Spinal cord (tissue), 10 donors: Measurements from ENCODE around the gene RAX. TPM values are rescaled to one million over a fixed set of nuclear protein-coding genes. Genes with fewer than 3 reads are reported as not detected.
A peak's percentile ranks its signal among the peaks of the same experiment; 100 is the strongest.

Experiments
- DNase-seq, 6 donors: peaks; one replicate each; pipeline versions ENCODE4 v3.0.0 to v3.0.0-alpha.2; 2013 to 2015; ENCODE audit warnings: low spot score in 6 of 6, low read depth in 4 of 6
- H3K27ac ChIP-seq: one replicate; pipeline ENCODE4 v1.5.1; 2013; ENCODE audit warnings: low read depth, low read length, control low read depth
- H3K27me3 ChIP-seq: one replicate; pipeline ENCODE4 v1.6.1; 2013; ENCODE audit warnings: low read length; ENCODE audit not compliant: control insufficient read depth, insufficient read depth
- H3K36me3 ChIP-seq: one replicate; pipeline ENCODE4 v1.6.1; 2013; ENCODE audit warnings: low read length; ENCODE audit not compliant: control insufficient read depth, insufficient read depth
- H3K4me1 ChIP-seq: one replicate; pipeline ENCODE4 v1.6.1; 2013; ENCODE audit warnings: low read length; ENCODE audit not compliant: control insufficient read depth, insufficient read depth
- H3K4me3 ChIP-seq: one replicate; pipeline ENCODE4 v1.5.1; 2013; ENCODE audit warnings: low read depth, low read length, control low read depth
- H3K9me3 ChIP-seq: one replicate; pipeline ENCODE4 v1.6.1; 2013; ENCODE audit warnings: low read length; ENCODE audit not compliant: control insufficient read depth, insufficient read depth
- WGBS: methylation state at CpG from one replicate; pipeline ENCODE4 v1.1.5; 2013; ENCODE audit warnings: missing lambda C conversion rate; ENCODE audit not compliant: insufficient coverage; 5-methylcytosine and 5-hydroxymethylcytosine counted together
- long read RNA-seq, 4 donors: transcript quantifications; one replicate each; lab custom pipeline, GENCODE V29; 2026
- polyA plus RNA-seq, 2 donors: library from polyadenylated mRNA; unstranded; fragments of 120-200 nt; gene quantifications; one replicate each; pipeline ENCODE4 v1.2.1, GENCODE V29; 2013; ENCODE audit not compliant: insufficient read length in 2 of 2
- total RNA-seq, 2 donors: library from RNA; depleted of rRNA in 1 of 2; stranded (reverse); fragments of 120-200 nt in 1 of 2; fragments of >200 nt in 1 of 2; gene quantifications; one replicate each; pipeline versions ENCODE4 v1.2.3 to v1.2.4, GENCODE V29; 2013 to 2014
- donor health status: healthy.

RAX gene
- total RNA-seq = under 1 TPM in 1 of 2 donors, not detected in 1; 0.22 TPM
- not detected for polyA plus RNA-seq
- long read RNA-seq, donor 1 = 0 reads
- long read RNA-seq, donor 2 = 0 reads
- long read RNA-seq, donor 3 = 0 reads
- long read RNA-seq, donor 4 = 0 reads

GRCh38 chr18:59272891-59273758 lies at the start of gene RAX:
Gene RAX (minus strand): TSS chr18:59273454. CDS start chr18:59273206, 248 bp downstream.
- peaks cover 38% of the 10 kb centered on the region for H3K4me1 ChIP-seq
- no peak within 1 kb of the TSS for H3K4me3 ChIP-seq
- H3K36me3 ChIP-seq = no peaks in the 10 kb centered on the region
- peaks cover 94% of the 10 kb centered on the region for H3K27me3 ChIP-seq
- no peaks in the 10 kb centered on the region for H3K9me3 ChIP-seq
- no peak within 1 kb of the TSS for H3K27ac ChIP-seq
- peak in 1 of 6 donors; percentile 32 for DNase-seq
- WGBS = under 1% methylated on average over 88 of the region's 88 CpGs

GRCh38 chr18:59318460-59319050 lies 45.3 kb upstream of the RAX start, which contains the start of gene CPLX4:
Gene CPLX4 (minus strand): TSS chr18:59318649. CDS start chr18:59318462, 187 bp downstream.
- Histone ChIP-seq H3K27ac (no peak within 1 kb of the TSS), H3K4me1 (no peaks in the 10 kb centered on the region), H3K4me3 (no peak within 1 kb of the TSS), H3K36me3 (no peaks in the 10 kb centered on the region), H3K27me3 (no peaks in the 10 kb centered on the region), H3K9me3 (no peaks in the 10 kb centered on the region)
- no CpG with 5 or more reads among the region's 4 CpGs for WGBS
- peak in 1 of 6 donors; percentile 84 for DNase-seq

GRCh38 chr18:59311631-59312030 lies 38.4 kb upstream of the RAX start:
- Histone ChIP-seq H3K27ac (no peak overlapping the region), H3K36me3 (no peaks in the 10 kb centered on the region), H3K4me3 (no peak overlapping the region), H3K4me1 (peaks cover 10% of the 10 kb centered on the region), H3K27me3 (peaks cover 25% of the 10 kb centered on the region), H3K9me3 (no peaks in the 10 kb centered on the region)
- no peak for DNase-seq
- WGBS = 90% methylated on average over 1 of the region's 7 CpGs

- no peak for DNase-seq
- WGBS = 24% methylated on average over 2 of the region's 5 CpGs
- H3K9me3 ChIP-seq = no peaks in the 10 kb centered on the region
These were observed 35.6 kb upstream of the RAX start for GRCh38 chr18:59308938-59309260.

GRCh38 chr18:59308248-59308937 lies 35.1 kb upstream of the RAX start:
- Histone ChIP-seq H3K4me3 (no peak overlapping the region), H3K36me3 (no peaks in the 10 kb centered on the region), H3K27me3 (peaks cover 31% of the 10 kb centered on the region), H3K27ac (no peak overlapping the region), H3K9me3 (no peaks in the 10 kb centered on the region), H3K4me1 (peaks cover 10% of the 10 kb centered on the region)
- peak in 4 of 6 donors; percentile 33 to 83 (median 67) for DNase-seq
- WGBS = 4% methylated on average over 39 of the region's 46 CpGs

More at GRCh38 chr18:59308938-59309260, 35.6 kb upstream of the RAX start:
- H3K4me3 ChIP-seq = no peak overlapping the region
- H3K27ac ChIP-seq = no peak overlapping the region
- H3K36me3 ChIP-seq = no peaks in the 10 kb centered on the region
- peaks cover 28% of the 10 kb centered on the region for H3K27me3 ChIP-seq
- peaks cover 10% of the 10 kb centered on the region for H3K4me1 ChIP-seq

DNA sequence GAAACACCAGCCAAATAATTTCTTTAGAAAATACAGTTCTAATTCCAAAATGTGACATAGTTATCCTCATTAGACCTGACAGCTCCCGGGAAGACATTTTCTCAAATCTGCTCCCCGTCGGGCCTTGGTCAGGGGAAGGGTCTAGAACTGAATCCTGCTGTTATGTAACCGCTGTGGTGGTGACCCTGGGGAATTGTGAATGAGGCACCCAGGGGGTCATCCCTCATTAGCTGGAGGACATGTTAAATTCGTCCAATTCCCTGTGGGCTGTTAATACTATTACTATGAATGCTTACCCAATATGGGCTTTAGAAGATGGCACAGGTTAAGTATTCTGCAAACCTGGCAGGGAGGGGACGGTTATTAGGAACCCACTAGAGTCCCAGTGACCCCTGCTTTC lies 33.4 kb upstream of the RAX start:
- H3K4me1 ChIP-seq = peaks cover 10% of the 10 kb centered on the region
- H3K4me3 ChIP-seq = no peak overlapping the region
- peaks cover 31% of the 10 kb centered on the region for H3K27me3 ChIP-seq

GRCh38 chr18:59305295-59305694 lies 32.0 kb upstream of the RAX start:
- H3K36me3 ChIP-seq = no peaks in the 10 kb centered on the region
- no peak overlapping the region for H3K27ac ChIP-seq
- H3K9me3 ChIP-seq = no peaks in the 10 kb centered on the region
- H3K4me3 ChIP-seq = no peak overlapping the region
- no peak for DNase-seq
- 78% methylated on average over 3 of the region's 4 CpGs for WGBS
- peaks cover 24% of the 10 kb centered on the region for H3K27me3 ChIP-seq
- H3K4me1 ChIP-seq = peaks cover 10% of the 10 kb centered on the region

More for the DNA sequence above, 33.4 kb upstream of the RAX start:
- 97% methylated on average over 5 of the region's 6 CpGs for WGBS
- DNase-seq = no peak
- no peaks in the 10 kb centered on the region for H3K36me3 ChIP-seq
- no peaks in the 10 kb centered on the region for H3K9me3 ChIP-seq
- no peak overlapping the region for H3K27ac ChIP-seq

- no peak overlapping the region for H3K27ac ChIP-seq
- 96% methylated on average over 4 of the region's 9 CpGs for WGBS
- H3K27me3 ChIP-seq = peaks cover 19% of the 10 kb centered on the region
- DNase-seq = no peak
- no peaks in the 10 kb centered on the region for H3K9me3 ChIP-seq
- no peak overlapping the region for H3K4me3 ChIP-seq
- H3K36me3 ChIP-seq = no peaks in the 10 kb centered on the region
- peaks cover 9% of the 10 kb centered on the region for H3K4me1 ChIP-seq
These were observed 30.5 kb upstream of the RAX start for GRCh38 chr18:59303656-59304195.

DNA sequence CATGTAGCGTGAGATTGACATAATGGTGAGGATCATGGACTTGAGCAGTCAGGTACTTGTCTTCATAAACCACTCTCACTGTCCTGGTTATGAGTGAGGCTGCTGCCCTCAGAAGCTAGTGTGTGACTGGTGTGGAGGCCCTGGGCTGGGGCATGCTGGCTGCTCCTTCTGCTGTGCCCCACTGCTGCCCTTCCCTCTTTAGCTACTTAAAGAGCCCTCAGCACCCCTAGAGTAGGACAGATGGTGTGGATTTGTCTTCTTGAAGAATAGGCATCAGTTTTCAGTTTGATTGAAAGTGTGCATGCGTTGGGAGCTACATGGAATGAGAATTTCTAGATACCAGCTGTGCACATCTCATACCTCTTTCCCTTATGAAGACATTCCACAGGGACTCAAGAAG lies 29.8 kb upstream of the RAX start:
- no peak overlapping the region for H3K27ac ChIP-seq
- H3K36me3 ChIP-seq = no peaks in the 10 kb centered on the region
- peaks cover 15% of the 10 kb centered on the region for H3K27me3 ChIP-seq
- no peak overlapping the region for H3K4me3 ChIP-seq
- H3K4me1 ChIP-seq = peaks cover 2% of the 10 kb centered on the region
- no peaks in the 10 kb centered on the region for H3K9me3 ChIP-seq
- WGBS = no CpG with 5 or more reads among the region's 2 CpGs
- DNase-seq = no peak
